H9 (cell line): Measurements from ENCODE around the gene PPP1R13B. TPM values are rescaled to one million over a fixed set of nuclear protein-coding genes. Genes with fewer than 3 reads are reported as not detected.

Source experiments
- DNase-seq: peaks from one replicate; pipeline ENCODE4 v3.0.0-alpha.2; 2017
- H2AFZ ChIP-seq: one replicate; pipeline ENCODE4 v1.6.1; 2013; ENCODE audit warnings: mild to moderate bottlenecking, low read length, control low read depth, moderate library complexity
- H2AK5ac ChIP-seq: 2 replicates; pipeline ENCODE4 v1.6.1; 2013; ENCODE audit warnings: low read length, control low read depth, mixed read lengths; ENCODE audit not compliant: insufficient read length
- H2BK120ac ChIP-seq: one replicate; pipeline ENCODE4 v1.6.1; 2013; ENCODE audit warnings: low read depth, mild to moderate bottlenecking, low read length, control low read depth, inconsistent platforms; ENCODE audit not compliant: poor library complexity, severe bottlenecking
- H2BK12ac ChIP-seq: 2 replicates; pipeline ENCODE4 v1.6.1; 2013; ENCODE audit warnings: low read length, control low read depth, mixed read lengths, low read depth; ENCODE audit not compliant: insufficient read length
- H2BK15ac ChIP-seq: 2 replicates; pipeline ENCODE4 v1.6.1; 2013; ENCODE audit warnings: low read depth, low read length, control low read depth
- H2BK20ac ChIP-seq: one replicate; pipeline ENCODE4 v1.6.1; 2013; ENCODE audit warnings: low read depth, mild to moderate bottlenecking, low read length, control low read depth, inconsistent platforms; ENCODE audit not compliant: poor library complexity, severe bottlenecking
- H2BK5ac ChIP-seq: 2 replicates; pipeline ENCODE4 v1.6.1; 2013; ENCODE audit warnings: low read length, control low read depth, mixed read lengths; ENCODE audit not compliant: insufficient read length
- H3K14ac ChIP-seq: 2 replicates; pipeline ENCODE4 v1.6.1; 2013; ENCODE audit warnings: low read length, control low read depth; ENCODE audit not compliant: insufficient read depth
- H3K18ac ChIP-seq: 2 replicates; pipeline ENCODE4 v1.6.1; 2013; ENCODE audit warnings: low read depth, mild to moderate bottlenecking, mixed read lengths, low read length, control low read depth; ENCODE audit not compliant: insufficient read length
- H3K23ac ChIP-seq: 2 replicates; pipeline ENCODE4 v1.6.1; 2013; ENCODE audit warnings: low read length, control low read depth, mixed read lengths, low read depth; ENCODE audit not compliant: insufficient read length
- H3K23me2 ChIP-seq: 2 replicates; pipeline ENCODE4 v1.6.1; 2013; ENCODE audit warnings: low read depth, mild to moderate bottlenecking, mixed read lengths, low read length, control low read depth; ENCODE audit not compliant: insufficient read length, poor library complexity, severe bottlenecking
- H3K27ac ChIP-seq: 2 replicates; pipeline ENCODE4 v1.5.1; 2013; ENCODE audit warnings: low read length, control low read depth, mixed read lengths, low read depth; ENCODE audit not compliant: insufficient read length
- H3K27me3 ChIP-seq: 2 replicates; pipeline ENCODE4 v1.6.1; 2013; ENCODE audit warnings: low read length, control low read depth, inconsistent platforms; ENCODE audit not compliant: insufficient read depth
- H3K4ac ChIP-seq: 2 replicates; pipeline ENCODE4 v1.6.1; 2013; ENCODE audit warnings: low read depth, mild to moderate bottlenecking, control low read depth, inconsistent platforms, low read length, moderate library complexity
- H3K4me1 ChIP-seq: 2 replicates; pipeline ENCODE4 v1.6.1; 2013; ENCODE audit warnings: low read length, control low read depth, inconsistent platforms; ENCODE audit not compliant: insufficient read depth
- H3K4me2 ChIP-seq: 2 replicates; pipeline ENCODE4 v1.6.1; 2013; ENCODE audit warnings: low read length, control low read depth, mixed read lengths; ENCODE audit not compliant: insufficient read length, insufficient read depth
- H3K56ac ChIP-seq: 2 replicates; pipeline ENCODE4 v1.6.1; 2013; ENCODE audit warnings: low read depth, mild to moderate bottlenecking, mixed read lengths, low read length, control low read depth; ENCODE audit not compliant: insufficient read length
- H3K79me1 ChIP-seq: 2 replicates; pipeline ENCODE4 v1.6.1; 2013; ENCODE audit warnings: low read depth, mild to moderate bottlenecking, moderate library complexity, low read length, control low read depth, inconsistent platforms; ENCODE audit not compliant: insufficient read depth, poor library complexity, severe bottlenecking
- H3K79me2 ChIP-seq: 2 replicates; pipeline ENCODE4 v1.6.1; 2013; ENCODE audit warnings: low read length, control low read depth, inconsistent platforms; ENCODE audit not compliant: insufficient read depth
- H3K9ac ChIP-seq: 2 replicates; pipeline ENCODE4 v1.6.1; 2013; ENCODE audit warnings: low read length, control low read depth, mixed read lengths; ENCODE audit not compliant: insufficient read length; ENCODE audit errors: extremely low read depth
- H3K9me3 ChIP-seq: one replicate; pipeline ENCODE4 v1.6.1; 2013; ENCODE audit warnings: low read depth, low read length, inconsistent platforms; ENCODE audit not compliant: control insufficient read depth
- H3T11ph ChIP-seq: one replicate; pipeline ENCODE4 v1.6.1; 2013; ENCODE audit warnings: mild to moderate bottlenecking, low read length, control low read depth, inconsistent platforms
- H4K20me1 ChIP-seq: one replicate; pipeline ENCODE4 v1.6.1; 2013; ENCODE audit not compliant: control insufficient read depth, insufficient read length, insufficient read depth
- H4K5ac ChIP-seq: 2 replicates; pipeline ENCODE4 v1.6.1; 2013; ENCODE audit warnings: low read depth, mild to moderate bottlenecking, mixed read lengths, low read length, control low read depth; ENCODE audit not compliant: insufficient read length
- H4K8ac ChIP-seq: replicated peaks from 2 replicates; pipeline ENCODE4 v1.6.1; 2013; ENCODE audit warnings: low read length, control low read depth, mixed read lengths, low read depth; ENCODE audit not compliant: insufficient read length
- H4K91ac ChIP-seq: 2 replicates; pipeline ENCODE4 v1.6.1; 2013; ENCODE audit warnings: low read depth, mild to moderate bottlenecking, moderate library complexity, mixed read lengths, low read length, control low read depth; ENCODE audit not compliant: insufficient read length
- H3K27ac Mint-ChIP-seq, 3 experiments: 2 replicates in 2 of 3; 3 replicates in 1 of 3; pipeline ENCODE4 v1.8.0; 2020 to 2021; ENCODE audit warnings: mixed read lengths in 3 of 3, mild to moderate bottlenecking in 1 of 3, moderate library complexity in 1 of 3
- H3K27me3 Mint-ChIP-seq: 2 replicates; pipeline ENCODE4 v1.8.0; 2021; ENCODE audit warnings: low read depth, mild to moderate bottlenecking, moderate library complexity, mixed read lengths
- H3K36me3 Mint-ChIP-seq, 3 experiments: 2 replicates in 2 of 3; 3 replicates in 1 of 3; pipeline ENCODE4 v1.8.0; 2020 to 2021; ENCODE audit warnings: low read depth in 3 of 3, mixed read lengths in 3 of 3; ENCODE audit not compliant: insufficient read depth in 1 of 3
- H3K4me1 Mint-ChIP-seq, 2 experiments: 2 replicates each; pipeline ENCODE4 v1.8.0; 2020; ENCODE audit warnings: mixed read lengths in 2 of 2
- H3K4me3 Mint-ChIP-seq, 2 experiments: 2 replicates in 1 of 2; 3 replicates in 1 of 2; pipeline ENCODE4 v1.8.0; 2020 to 2021; ENCODE audit warnings: mild to moderate bottlenecking in 2 of 2, mixed read lengths in 2 of 2, moderate library complexity in 1 of 2
- H3K9me3 Mint-ChIP-seq, 2 experiments: 2 replicates in 1 of 2; 3 replicates in 1 of 2; pipeline ENCODE4 v1.8.0; 2020; ENCODE audit warnings: mild to moderate bottlenecking in 2 of 2, mixed read lengths in 2 of 2, moderate library complexity in 1 of 2
- WGBS: extraction: QIAGEN DNeasy Blood & Tissue Kit; methylation state at CpG from one replicate; pipeline ENCODE4 v1.1.7; 2013; ENCODE audit warnings: missing lambda C conversion rate, low lambda C conversion rate, mixed read lengths; ENCODE audit not compliant: insufficient read length; ENCODE audit errors: extremely low coverage; 5-methylcytosine and 5-hydroxymethylcytosine counted together
- total RNA-seq: library from RNA; stranded (reverse); gene quantifications from 2 replicates; pipeline ENCODE4 v1.2.1, GENCODE V29; 2021
- TF ChIP-seq, protein P1 (sequence below): fragments of 200-600 bp; sonication (generic); conservative IDR thresholded peaks from 3 replicates; pipeline ENCODE4 v1.8.0; 2021; ENCODE audit warnings: antibody characterized with exemption, mild to moderate bottlenecking

Gene PPP1R13B
- total RNA-seq, 1 experiment from 2014 or later: 6.0 TPM

DNA sequence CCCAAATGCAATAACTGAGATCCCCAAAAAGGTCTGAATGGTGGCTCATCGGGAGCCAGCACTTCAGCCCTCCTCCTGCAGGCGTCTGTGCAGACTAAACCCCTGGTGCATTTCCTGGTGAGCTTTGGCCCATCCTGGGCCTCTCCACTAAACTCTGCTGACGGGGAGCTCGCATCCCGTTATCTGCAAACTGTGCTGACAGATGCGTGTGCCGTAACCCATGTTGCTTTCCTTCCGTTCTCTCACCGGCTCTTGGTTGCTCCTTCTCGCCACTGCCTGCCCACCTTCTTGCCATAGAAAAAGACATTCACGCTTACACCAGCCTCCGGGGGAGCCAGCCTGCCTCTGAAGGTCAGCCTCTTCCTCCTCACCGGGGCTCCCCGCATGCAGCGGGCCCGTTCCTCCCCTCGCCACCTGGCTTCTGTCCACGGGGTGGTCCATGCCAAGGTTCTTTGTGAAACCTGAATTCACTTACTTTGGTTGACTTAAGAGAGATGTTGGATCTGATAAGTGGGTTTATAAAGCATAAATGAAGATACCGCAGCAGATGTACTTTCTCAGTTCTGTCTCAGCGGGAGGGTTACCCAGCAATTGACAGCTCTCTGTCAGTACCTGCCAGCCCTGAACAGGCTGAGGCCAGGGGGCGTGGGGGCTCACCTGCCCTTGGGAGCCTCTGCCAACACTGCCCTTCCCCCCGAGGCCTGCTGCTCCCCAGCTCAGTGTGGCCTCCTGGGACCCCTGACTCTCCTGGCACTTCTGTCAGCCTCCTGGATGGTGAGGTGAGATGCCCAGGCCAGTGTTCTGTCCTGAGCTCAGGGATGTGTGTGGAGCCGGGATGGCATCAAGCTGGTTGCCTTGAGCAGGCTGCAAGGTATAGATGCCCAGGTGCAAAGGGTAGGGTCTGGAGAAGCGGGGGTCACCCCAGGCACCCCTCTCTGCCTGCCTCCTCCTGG, 117.6 kb downstream of the PPP1R13B start:
- H3K56ac ChIP-seq: no peak overlapping the region
- WGBS: no CpG with 5 or more reads among the region's 24 CpGs
- no peak overlapping the region for H3K14ac ChIP-seq
- no peak overlapping the region for H4K91ac ChIP-seq
- peaks cover 2 to 40% (median 34%) of the 10 kb centered on the region in 3 experiments; a peak in 6 of 7 replicates for H3K36me3 Mint-ChIP-seq
- H3K27me3 ChIP-seq: no peaks in the 10 kb centered on the region
- H3K27ac Mint-ChIP-seq: peak overlapping the region; percentile 17 to 68 (median 18); a peak in 3 of 7 replicates
- DNase-seq: no peak
- H3K79me2 ChIP-seq: no peaks in the 10 kb centered on the region
- H3K4me1 Mint-ChIP-seq: no peaks in the 10 kb centered on the region
- H2AFZ ChIP-seq: no peak overlapping the region
- no peaks in the 10 kb centered on the region for H3K9me3 Mint-ChIP-seq
- H3K9ac ChIP-seq: no peak overlapping the region
- no peaks in the 10 kb centered on the region for H3K79me1 ChIP-seq
- H3K4me3 Mint-ChIP-seq: no peak overlapping the region
- H4K5ac ChIP-seq: no peak overlapping the region
- H3K23ac ChIP-seq: no peak overlapping the region
- no peak overlapping the region for H3K4ac ChIP-seq
- no peak overlapping the region for H3K27ac ChIP-seq
- no peak overlapping the region for H2BK120ac ChIP-seq
- no peak overlapping the region for H2BK20ac ChIP-seq
- no peak overlapping the region for H2BK5ac ChIP-seq
- TF ChIP-seq, protein P1, sequence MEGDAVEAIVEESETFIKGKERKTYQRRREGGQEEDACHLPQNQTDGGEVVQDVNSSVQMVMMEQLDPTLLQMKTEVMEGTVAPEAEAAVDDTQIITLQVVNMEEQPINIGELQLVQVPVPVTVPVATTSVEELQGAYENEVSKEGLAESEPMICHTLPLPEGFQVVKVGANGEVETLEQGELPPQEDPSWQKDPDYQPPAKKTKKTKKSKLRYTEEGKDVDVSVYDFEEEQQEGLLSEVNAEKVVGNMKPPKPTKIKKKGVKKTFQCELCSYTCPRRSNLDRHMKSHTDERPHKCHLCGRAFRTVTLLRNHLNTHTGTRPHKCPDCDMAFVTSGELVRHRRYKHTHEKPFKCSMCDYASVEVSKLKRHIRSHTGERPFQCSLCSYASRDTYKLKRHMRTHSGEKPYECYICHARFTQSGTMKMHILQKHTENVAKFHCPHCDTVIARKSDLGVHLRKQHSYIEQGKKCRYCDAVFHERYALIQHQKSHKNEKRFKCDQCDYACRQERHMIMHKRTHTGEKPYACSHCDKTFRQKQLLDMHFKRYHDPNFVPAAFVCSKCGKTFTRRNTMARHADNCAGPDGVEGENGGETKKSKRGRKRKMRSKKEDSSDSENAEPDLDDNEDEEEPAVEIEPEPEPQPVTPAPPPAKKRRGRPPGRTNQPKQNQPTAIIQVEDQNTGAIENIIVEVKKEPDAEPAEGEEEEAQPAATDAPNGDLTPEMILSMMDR: no peak
- H3K23me2 ChIP-seq: no peaks in the 10 kb centered on the region
- H3K18ac ChIP-seq: no peak overlapping the region
- H3T11ph ChIP-seq: no peak overlapping the region
- no peaks in the 10 kb centered on the region for H3K27me3 Mint-ChIP-seq
- H4K8ac ChIP-seq: no peak overlapping the region
- H3K4me2 ChIP-seq: no peak overlapping the region
- no peaks in the 10 kb centered on the region for H3K4me1 ChIP-seq
- no peak overlapping the region for H2BK12ac ChIP-seq
- H2BK15ac ChIP-seq: no peak overlapping the region
- no peak overlapping the region for H2AK5ac ChIP-seq
- no peaks in the 10 kb centered on the region for H3K9me3 ChIP-seq
- no peaks in the 10 kb centered on the region for H4K20me1 ChIP-seq
